Psoas muscle (tissue), 8 donors: ENCODE results near the gene DDX41. TPM values are rescaled to one million over a fixed set of nuclear protein-coding genes. Genes with fewer than 3 reads are reported as not detected.

ENCODE experiments used
- ATAC-seq, 4 donors: fragments of 200-7000 bp; cut with Tn5 transposase; one replicate each; pipeline ENCODE4 v1.9.1; 2020; ENCODE audit warnings: moderate library complexity in 3 of 4, mild to moderate bottlenecking in 2 of 4
- DNase-seq, 2 donors: peaks; one replicate each; pipeline ENCODE4 v3.0.0-alpha.2; 2020
- H3K27ac ChIP-seq: fragments of 200-600 bp; one replicate; pipeline ENCODE4 v1.8.0; 2022
- H3K27me3 ChIP-seq, 3 donors: fragments of 200-600 bp in 1 of 3; one replicate each; pipeline versions ENCODE4 v1.6.1 to v1.8.0; 2013 to 2022; ENCODE audit warnings: low read length in 2 of 3, mild to moderate bottlenecking in 2 of 3, moderate library complexity in 1 of 3; ENCODE audit not compliant: insufficient read depth in 3 of 3
- H3K36me3 ChIP-seq, 2 donors: fragments of 200-600 bp in 1 of 2; one replicate each; pipeline versions ENCODE4 v1.6.1 to v1.8.0; 2013 to 2022; ENCODE audit warnings: low read depth in 1 of 2, mild to moderate bottlenecking in 1 of 2, moderate library complexity in 1 of 2; ENCODE audit not compliant: insufficient read depth in 1 of 2
- H3K4me1 ChIP-seq: fragments of 200-600 bp; one replicate; pipeline ENCODE4 v1.8.0; 2022
- H3K4me3 ChIP-seq: fragments of 200-600 bp; one replicate; pipeline ENCODE4 v1.8.0; 2022; ENCODE audit warnings: mild to moderate bottlenecking
- H3K9me3 ChIP-seq: fragments of 200-600 bp; one replicate; pipeline ENCODE4 v1.8.0; 2022
- WGBS, 3 donors: extraction: QIAGEN DNeasy Blood & Tissue Kit; methylation state at CpG; one replicate each; pipeline versions ENCODE4 v1.1.6 to v1.1.7; 2013; 5-methylcytosine and 5-hydroxymethylcytosine counted together
- intact Hi-C, 2 donors: fragments of 100-400 bp; cut with DNase I; formaldehyde crosslinking; loops; one replicate each; pipeline versions ENCODE4 v1.11.0 to v1.14.2; 2022
- polyA plus RNA-seq, 3 donors: library from polyadenylated mRNA; stranded (reverse); fragments of 200-250 nt; gene quantifications; one replicate each; pipeline ENCODE4 v1.2.3, GENCODE V29; 2013
- total RNA-seq, 4 donors: library from RNA; stranded (reverse); fragmentation: NEBNext Ultra II Directional in 2 of 4; extraction: Animal tissue kit (Norgen Biotek cat#: 25700) in 2 of 4; gene quantifications; one replicate each; pipeline versions ENCODE4 v1.2.1 to v1.2.4, GENCODE V29; 2021 to 2023
- TF ChIP-seq, protein P1 (sequence below): fragments of 200-600 bp; IDR thresholded peaks from one replicate; pipeline ENCODE4 v1.8.0; 2022; ENCODE audit warnings: antibody characterized with exemption
- donor health status: healthy with polysubstance abuse.
- donor health status: DM: no; HTN: no; CAD: no; lungs with moderate emphysema.
- donor health status: Bipolar disorder and iron deficiency.
- donor health status: healthy.
- donor health status: DM: yes; HTN: yes; CAD: no.
- donor health status: DM: no; HTN: no; CAD: no.
- donor health status: DM: no; HTN: no; CAD: no.
- donor health status: DM: yes; HTN: yes; CAD: no.

The DDX41 gene
- total and polyA plus RNA-seq, 7 donors = 37.2 to 71.6 (median 41.0) TPM

DNA sequence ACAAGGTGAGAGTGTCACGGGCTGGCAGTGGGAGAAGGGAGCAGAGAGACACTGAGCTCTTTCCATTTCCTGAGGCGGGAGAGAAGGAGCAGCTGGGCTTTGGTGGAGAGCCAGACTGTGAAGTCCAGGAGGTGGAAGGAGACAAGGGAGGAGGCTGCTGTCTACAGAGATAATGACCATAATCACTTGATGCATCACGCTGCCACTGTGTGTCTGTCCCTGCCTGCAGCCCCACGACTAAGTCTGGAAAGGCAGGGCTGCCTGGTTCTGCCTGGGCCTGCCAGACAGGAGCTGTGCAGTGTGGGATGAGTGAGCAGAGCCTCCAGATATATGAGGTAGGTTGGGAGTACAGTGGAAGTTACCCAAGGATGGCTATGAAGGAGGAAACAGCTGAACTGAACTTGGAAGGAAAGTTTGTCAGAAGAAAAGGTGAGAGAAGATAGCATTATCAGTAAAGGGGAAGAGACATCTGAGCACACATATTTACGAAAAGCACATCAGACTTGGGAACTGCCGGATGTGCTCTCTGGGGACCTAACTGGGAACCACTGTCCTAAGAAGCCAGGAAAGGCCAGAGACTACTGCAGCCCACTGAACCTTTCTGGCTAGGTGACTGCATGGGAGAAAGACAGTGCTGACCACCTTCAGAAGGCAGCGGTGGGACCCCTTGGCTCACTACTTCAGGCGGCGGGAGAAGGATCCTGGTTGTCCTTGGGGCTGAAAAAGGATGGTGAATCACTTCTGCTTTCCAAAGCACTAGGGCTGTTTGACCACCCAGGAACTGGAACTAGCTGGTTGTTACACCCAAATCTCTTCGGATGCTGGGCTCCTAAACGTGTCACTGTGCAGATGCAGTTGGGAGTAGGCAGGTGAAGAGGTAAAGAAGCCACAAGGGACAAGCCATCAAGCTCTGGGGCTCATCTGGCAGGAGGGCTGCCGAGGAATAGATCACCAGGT is 12.8 kb upstream of the DDX41 start:
- intact Hi-C loops = no loop called here

DNA sequence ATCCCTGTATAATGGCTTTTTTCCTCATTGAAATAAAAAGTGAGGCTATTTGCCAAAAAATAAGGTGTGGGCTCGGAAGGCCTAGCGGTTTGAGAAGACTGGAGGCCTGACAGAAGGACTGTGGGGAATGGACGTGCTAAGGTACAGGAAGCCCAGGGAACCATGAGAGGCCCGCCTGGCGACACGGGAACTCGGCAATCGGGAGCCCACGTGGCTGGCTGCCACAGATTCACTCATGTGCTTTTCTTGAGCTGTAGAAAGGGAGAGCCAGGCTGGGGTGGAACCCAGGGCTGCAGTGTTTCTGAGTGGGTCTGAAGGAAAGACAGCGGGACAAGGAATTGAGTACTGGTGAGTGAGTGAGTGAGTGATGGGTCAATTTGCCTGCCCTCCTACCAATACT is 11.9 kb upstream of the DDX41 start:
- H3K9me3 ChIP-seq = no peaks in the 10 kb centered on the region
- H3K27me3 ChIP-seq = no peaks in the 10 kb centered on the region
- intact Hi-C loops = no loop called here
- DNase-seq = no peak
- peak overlapping the region; percentile 21 for H3K27ac ChIP-seq
- WGBS, 3 donors = 61 to 89% (median 66%) methylated on average over 10 of the region's 10 CpGs
- TF ChIP-seq, protein P1, sequence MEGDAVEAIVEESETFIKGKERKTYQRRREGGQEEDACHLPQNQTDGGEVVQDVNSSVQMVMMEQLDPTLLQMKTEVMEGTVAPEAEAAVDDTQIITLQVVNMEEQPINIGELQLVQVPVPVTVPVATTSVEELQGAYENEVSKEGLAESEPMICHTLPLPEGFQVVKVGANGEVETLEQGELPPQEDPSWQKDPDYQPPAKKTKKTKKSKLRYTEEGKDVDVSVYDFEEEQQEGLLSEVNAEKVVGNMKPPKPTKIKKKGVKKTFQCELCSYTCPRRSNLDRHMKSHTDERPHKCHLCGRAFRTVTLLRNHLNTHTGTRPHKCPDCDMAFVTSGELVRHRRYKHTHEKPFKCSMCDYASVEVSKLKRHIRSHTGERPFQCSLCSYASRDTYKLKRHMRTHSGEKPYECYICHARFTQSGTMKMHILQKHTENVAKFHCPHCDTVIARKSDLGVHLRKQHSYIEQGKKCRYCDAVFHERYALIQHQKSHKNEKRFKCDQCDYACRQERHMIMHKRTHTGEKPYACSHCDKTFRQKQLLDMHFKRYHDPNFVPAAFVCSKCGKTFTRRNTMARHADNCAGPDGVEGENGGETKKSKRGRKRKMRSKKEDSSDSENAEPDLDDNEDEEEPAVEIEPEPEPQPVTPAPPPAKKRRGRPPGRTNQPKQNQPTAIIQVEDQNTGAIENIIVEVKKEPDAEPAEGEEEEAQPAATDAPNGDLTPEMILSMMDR = no peak
- ATAC-seq = no peak
- peaks cover 12 to 97% of the 10 kb centered on the region in 2 donors for H3K36me3 ChIP-seq
- H3K4me3 ChIP-seq = no peak overlapping the region
- peaks cover 28% of the 10 kb centered on the region for H3K4me1 ChIP-seq

More for the DNA sequence above, 12.8 kb upstream of the DDX41 start:
- no peaks in the 10 kb centered on the region for H3K9me3 ChIP-seq
- peak overlapping the region; percentile 23 for H3K27ac ChIP-seq
- H3K4me3 ChIP-seq = no peak overlapping the region
- TF ChIP-seq, protein P1 = no peak
- WGBS, 3 donors = 70 to 84% (median 78%) methylated on average over 12 of the region's 12 CpGs
- H3K36me3 ChIP-seq = peaks cover 12 to 95% of the 10 kb centered on the region in 2 donors
- peaks cover 28% of the 10 kb centered on the region for H3K4me1 ChIP-seq
- DNase-seq (no peak), ATAC-seq (no peak)
- H3K27me3 ChIP-seq = no peaks in the 10 kb centered on the region

DNA sequence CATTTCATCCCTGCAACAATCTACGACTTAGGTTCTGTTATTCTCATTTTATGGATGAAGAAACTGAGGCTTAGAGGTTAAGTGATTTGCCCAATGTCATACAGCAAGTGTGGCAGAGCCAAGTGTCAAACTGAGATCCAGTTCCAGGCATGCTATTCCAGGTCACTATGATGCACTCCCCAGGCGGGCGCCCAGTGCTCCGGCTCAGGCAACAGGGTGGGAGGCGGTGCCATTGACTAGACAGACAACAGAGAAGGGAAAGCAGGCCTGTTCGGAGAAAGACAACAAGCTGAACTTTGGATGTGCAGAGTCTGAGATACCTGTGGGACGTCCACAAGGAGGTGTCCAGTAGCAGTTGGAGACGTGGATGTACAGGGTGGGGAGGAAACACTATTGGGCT is 10.8 kb upstream of the DDX41 start:
- peaks cover 12 to 97% of the 10 kb centered on the region in 2 donors for H3K36me3 ChIP-seq
- TF ChIP-seq, protein P1 = no peak
- no peak for ATAC-seq
- no peak overlapping the region for H3K27ac ChIP-seq
- H3K27me3 ChIP-seq = no peaks in the 10 kb centered on the region
- H3K4me3 ChIP-seq = no peak overlapping the region
- no peak for DNase-seq
- peaks cover 28% of the 10 kb centered on the region for H3K4me1 ChIP-seq
- WGBS, 3 donors = 63 to 89% (median 79%) methylated on average over 8 of the region's 8 CpGs
- H3K9me3 ChIP-seq = no peaks in the 10 kb centered on the region
- intact Hi-C loops = no loop called here

DNA sequence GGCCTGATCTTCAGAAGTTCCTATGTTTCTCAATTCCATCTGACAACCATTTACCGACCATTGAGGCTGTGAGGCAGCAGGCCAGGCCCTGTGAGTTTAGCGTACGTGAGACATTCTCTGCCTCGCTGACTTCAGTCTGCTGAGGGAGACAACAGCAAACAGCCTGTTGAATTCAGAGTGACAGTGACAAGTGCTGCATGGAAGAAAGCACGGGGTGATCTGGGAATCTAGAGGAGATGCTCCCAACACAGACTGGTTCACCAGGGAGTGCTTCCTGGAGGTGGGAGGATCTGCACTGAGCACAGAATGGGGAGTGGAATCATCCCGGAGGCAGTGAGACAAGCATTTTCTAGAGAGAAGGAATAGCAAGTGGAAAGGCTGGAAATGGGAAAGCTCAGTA is 10.0 kb upstream of the DDX41 start:
- peak overlapping the region; percentile 80 for H3K27ac ChIP-seq
- ATAC-seq (peak in 1 of 4 donors; percentile 6), DNase-seq (no peak)
- H3K27me3 ChIP-seq = no peaks in the 10 kb centered on the region
- no peaks in the 10 kb centered on the region for H3K9me3 ChIP-seq
- H3K36me3 ChIP-seq = peaks cover 12 to 97% of the 10 kb centered on the region in 2 donors
- no peak overlapping the region for H3K4me3 ChIP-seq
- intact Hi-C loops = no loop called here
- TF ChIP-seq, protein P1 = no peak
- WGBS, 3 donors = 49 to 80% (median 57%) methylated on average over 6 of the region's 6 CpGs
- peaks cover 28% of the 10 kb centered on the region for H3K4me1 ChIP-seq
